HuH-7 (cell line): Measurements from ENCODE around the gene STAMBP.
"Not testable (repeated sequence)": the region's sequence is repeated elsewhere in the genome, so short reads cannot be mapped to it uniquely, and the experiment has no call there.

Source experiments
- DNase-seq: peaks from one replicate; pipeline ENCODE4 v3.0.0; 2011; ENCODE audit warnings: low spot score

The STAMBP gene

DNA sequence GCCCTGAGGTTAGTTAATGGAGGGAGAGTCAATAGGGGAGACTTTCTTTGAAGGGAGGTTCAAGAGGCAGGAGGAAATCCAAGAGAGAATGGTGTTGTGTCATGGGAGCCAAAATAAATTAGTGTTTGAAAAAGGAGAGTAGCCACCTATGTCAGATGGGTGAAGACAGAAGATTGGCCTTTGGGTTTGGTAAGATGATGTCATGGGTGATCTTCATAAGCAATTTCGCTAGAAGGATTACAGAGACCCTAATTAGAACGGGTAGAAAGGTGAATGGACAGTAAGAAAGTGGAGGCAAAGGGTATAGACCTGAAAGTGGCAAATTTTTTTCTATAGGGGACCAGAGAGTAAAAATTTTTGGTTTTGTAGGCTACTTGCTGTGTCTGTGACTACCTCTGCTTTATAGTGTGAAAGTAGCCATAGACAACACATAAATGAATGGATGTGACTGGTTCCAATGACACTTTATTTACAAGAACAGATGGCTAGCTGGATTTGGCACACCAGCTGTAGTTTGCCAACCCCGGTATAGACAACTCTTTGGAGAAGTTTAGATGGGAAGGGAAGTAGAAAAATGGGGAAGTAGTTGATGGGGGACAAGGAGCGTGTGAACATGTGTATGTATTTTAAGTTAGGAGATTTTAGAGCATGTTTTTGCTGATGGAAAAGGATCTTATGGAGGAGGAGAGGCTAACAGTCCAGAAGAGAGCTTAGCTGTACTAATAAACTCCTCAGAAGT is 9.3 kb downstream of the STAMBP start:
- DNase-seq = no peak

DNA sequence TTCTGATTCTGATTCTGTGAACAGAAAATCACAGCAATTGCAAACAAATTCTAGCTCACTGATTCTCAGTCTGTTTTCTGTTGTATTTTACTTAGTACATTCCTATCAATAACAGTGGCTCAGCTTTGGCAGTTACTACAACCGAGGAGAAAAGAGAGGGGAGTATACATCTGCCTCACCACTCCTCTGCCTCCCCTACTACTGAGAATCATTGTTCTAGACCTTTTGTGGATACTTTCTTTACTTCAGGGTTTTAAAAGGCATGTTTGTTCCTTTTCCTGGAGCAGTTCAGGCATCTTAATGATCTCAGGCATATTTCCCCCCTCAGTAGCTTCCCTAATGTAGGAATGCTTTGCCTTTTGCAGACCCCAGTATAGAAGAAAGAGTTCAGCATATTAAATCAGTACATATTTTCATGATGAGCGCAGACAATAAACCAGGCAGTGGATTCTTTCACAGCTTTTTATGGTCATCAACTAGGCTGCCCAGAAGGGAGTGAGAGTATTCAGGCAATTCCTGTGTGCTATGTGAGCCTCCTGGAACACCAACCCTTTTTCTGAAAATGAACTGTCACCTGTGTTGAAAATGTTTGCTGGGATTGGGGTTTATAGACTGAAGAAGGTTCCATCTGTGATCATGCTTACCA is 10.3 kb downstream of the STAMBP start:
- DNase-seq = no peak

GRCh38 chr2:73839653-73840411 is 11.1 kb downstream of the STAMBP start:
- no peak for DNase-seq

DNA sequence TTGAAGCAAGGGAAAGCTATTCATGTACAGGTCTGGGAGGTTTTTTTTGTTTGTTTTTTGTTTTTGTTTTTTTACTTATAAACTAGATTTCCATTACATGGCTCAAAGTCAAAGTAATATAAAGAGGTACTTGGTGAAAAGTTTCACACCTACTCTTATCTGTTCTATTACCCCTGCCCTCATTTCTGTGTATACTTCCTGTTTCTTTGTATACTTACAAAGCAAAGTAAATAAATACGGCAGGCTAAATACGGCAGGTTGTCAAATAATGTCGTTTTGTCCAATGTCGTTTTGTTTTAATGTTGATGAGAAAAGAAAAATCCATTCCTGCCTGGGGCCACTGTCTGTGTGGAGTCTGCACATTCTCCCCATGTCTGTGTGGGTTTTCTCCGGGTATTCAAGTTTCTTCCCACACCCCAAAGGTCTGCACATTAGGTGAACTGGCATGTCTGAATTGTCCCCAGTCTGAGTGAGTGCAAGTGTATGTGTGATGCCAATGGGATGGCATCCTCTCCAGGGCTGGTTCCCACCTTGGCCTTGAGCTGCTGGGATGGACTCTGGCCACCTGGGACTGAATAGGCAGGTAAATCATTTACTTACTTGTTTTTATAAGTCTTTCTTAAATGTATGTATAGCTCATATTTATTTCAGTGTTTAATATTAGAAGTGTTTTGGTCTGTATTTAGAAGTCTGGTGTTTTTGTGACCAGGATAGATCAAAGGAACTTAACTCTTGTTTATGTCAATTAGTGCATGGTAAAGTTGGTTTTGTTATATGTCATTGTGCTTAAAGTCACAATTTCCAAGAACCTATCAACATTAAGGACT is 13.4 kb downstream of the STAMBP start:
- no peak for DNase-seq

DNA sequence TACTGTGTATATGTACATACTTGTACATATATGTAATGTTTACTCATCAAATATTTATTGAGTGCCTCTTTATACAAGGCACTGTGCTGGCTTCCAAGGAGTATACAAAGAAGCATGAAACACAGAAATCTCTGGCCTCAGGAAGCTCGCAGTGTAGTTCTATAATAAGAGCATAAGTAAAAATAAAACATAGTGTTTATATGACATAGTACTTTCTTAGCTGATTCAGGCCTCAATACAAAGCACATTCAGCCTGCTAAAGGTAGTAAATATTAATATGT is 13.9 kb downstream of the STAMBP start:
- no peak for DNase-seq

DNA sequence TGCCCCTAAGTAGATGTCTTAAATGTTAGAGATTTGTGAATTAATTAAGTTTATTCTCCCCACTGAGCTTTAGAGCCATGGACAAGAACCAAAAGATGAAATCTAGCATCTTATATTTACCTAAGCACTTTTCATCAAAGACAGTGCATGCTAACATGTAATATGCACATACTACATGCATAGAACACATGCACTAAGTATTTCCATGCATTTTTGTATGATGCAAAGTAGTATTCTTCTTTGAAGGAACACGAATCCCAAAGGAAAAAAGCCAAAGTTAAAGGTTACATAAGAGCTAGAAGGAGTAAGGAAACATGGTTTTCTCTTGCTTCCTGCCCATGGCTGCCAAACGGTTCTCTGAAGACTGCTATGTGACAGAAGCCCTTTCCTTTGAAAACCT is 15.3 kb downstream of the STAMBP start:
- no peak for DNase-seq

DNA sequence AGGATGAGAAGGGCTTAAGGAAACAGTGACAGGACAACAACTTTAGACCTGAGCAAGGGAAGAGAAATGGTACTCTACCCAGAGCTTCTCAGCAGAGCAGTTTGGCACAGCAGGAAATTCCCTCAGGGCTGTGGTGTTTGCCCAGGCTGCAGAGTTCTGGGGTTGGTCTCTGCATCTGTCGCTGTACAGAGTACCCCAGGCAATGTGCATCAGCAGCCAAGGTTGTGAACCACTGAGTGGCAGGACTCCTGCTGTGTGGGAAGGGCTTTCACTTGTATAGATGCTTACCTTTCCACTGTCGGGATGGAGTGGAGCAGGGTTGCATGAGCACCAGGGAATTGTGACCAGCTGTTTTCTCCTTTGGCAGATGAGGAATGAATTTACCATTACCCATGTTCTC is 21.2 kb downstream of the STAMBP start:
- DNase-seq = no peak

GRCh38 chr2:73851274-73851673 is 22.5 kb downstream of the STAMBP start:
- no peak for DNase-seq

DNA sequence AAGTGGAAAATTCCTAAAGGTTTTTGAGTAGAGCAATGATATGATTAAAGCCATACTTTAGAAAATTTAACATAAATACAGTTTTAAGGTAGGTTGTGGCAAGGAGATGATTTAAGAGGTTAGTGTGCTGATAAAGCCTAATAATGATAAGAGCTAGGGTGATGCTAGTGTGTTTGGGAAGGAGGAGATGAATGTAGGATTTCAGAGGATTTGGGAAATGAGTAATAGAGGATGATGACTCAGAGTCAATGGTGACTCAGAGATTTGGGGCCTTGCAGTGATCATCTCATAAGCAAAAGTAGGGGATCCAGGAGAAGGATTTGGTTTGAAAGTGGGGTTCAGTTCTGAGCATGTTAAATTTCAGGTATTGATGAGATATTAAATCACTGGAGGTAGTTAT is 23.3 kb downstream of the STAMBP start:
- DNase-seq = no peak

DNA sequence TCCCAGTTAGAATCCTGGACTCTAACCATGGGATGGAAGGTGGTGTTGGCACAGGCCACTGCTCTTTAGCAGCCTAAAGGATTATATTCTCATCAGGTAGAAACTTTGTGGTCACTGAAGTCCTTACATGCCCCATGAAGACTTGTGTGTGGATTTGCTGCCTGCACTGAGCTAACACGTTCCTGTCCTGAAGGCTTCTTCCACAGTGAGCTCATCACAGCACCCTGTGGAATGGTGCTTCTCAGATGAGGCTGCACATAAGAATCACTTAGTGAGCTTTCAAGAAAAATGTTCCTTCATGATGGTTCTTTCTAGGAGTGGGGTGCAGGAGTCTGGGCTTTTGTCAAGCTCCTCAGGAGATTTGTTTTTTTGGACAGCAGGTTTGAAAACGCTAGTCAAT is 26.8 kb downstream of the STAMBP start:
- DNase-seq = no peak

DNA sequence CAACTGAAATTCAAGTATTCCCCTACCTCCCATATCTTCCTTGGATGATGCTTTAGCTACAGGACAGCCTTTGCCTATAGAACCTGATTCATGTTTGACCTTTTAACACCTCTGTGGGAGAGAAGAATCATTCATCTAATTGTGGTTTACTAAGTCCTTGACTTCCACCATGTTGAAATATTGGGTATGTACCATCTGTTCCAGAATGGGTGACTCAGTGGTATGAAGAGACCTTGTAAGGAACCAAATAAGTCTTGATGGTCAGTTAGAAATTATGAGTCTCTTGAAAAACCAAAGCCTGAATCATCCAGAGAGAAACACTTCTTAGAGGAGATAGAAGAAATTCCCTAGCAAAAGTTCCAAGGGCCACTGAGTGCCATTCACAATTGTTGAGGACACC is 27.5 kb downstream of the STAMBP start:
- no peak for DNase-seq

GRCh38 chr2:73859721-73860586 is 31.2 kb downstream of the STAMBP start:
- DNase-seq = no peak

DNA sequence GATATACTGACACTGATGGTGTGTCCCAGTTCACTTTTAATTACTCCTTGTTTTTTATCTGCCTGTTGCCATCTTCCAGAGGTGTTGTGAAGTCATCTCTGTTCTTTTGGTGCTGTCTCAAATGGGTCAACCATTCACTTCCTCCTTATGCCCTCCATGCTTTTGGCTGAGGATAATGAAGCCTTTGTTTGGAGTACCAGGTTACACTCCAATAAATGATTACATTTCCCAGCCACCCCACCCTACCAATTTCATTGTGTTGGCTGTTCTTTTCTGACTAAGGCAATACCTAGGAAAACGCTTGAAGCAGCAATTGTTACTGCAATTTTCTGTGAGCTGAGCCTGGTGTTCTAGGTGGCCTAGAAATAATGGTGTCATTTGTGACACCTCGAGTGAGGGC is 34.2 kb downstream of the STAMBP start:
- DNase-seq = no peak

DNA sequence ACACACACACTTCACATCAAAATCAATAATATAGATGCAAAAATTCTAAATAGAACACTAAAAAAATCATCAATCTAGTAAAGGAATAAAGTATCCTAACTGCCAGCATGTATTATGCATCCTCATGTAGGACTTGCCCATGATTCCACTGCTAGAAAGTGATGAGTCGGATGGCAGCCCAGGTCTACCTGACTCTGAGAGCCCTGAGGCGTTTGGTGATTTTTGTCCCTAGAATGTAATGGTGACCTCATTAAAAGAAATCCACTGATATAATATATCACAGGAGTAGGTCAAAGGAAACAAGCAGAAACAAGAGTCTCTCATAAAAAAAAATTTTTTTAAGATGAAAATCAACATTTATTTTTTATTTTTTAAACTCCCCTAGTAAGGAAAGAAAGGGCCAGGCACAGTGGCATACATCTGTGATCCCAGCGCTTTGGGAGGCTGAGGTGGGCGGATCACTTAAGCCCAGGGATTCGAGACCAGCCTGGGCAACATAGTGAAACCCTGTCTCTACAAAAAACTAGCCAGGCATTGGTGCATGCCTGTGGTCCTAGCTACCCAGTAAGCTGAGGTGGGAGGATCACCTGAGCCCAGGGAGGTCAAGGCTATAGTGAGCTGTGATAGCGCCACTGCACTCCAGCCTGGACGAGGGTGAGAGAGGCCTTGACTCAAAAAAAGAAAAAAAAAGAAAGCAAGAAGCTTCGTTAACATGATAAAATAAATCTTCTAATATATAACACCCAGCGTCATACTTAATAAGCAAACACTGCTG is 39.6 kb downstream of the STAMBP start:
- DNase-seq = no peak

- no peak for DNase-seq
Observed at GRCh38 chr2:73870084-73870483, 41.3 kb downstream of the STAMBP start.

GRCh38 chr2:73877071-73877802 is 48.5 kb downstream of the STAMBP start:
- DNase-seq = no peak

DNA sequence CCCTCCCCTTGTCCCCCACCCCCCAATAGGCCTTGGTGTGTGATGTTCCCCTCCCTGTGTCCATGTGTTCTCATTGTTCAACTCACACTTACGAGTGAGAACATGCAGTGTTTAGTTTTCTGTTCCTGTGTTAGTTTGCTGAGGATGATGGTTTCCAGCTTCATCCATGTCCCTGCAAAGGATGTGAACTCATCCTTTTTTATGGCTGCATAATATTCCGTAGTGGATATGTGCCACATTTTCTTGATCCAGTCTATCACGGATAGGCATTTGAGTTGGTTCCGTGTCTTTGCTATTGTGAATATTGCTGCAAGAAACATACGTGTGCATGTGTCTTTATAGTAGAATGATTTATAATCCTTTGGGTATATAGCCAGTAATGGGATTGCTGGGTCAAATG is 49.2 kb downstream of the STAMBP start:
- not testable (repeated sequence) for DNase-seq

- DNase-seq = no peak
Observed at GRCh38 chr2:73885406-73885805, 56.6 kb downstream of the STAMBP start.

DNA sequence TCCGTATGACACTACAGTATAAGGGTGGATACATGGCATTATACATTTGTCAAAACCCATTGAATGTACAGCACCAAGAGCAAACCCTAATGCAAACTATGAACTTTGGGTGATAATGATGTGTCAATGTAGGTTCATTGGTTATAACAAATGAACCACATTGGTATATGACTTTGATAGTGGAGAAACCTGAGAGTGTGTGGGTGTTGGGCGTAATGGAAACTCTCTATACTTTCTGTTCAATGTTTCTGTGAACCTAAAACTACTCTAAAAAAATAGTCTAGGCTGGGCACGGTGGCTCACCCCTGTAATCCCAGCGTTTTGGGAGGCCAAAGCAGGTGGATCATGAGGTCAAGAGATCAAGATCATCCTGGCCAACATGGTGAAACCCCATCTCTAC is 57.6 kb downstream of the STAMBP start:
- DNase-seq = no peak
